Trophoblast cell (in vitro differentiated cells and primary cell): ENCODE results near the gene N4BP3.

Experiments
- DNase-seq, 2 donors: peaks; one replicate each; pipeline ENCODE4 v3.0.0-alpha.2; 2016
- H2AFZ ChIP-seq: 2 replicates; pipeline ENCODE4 v1.6.1; 2013; ENCODE audit warnings: low read length, moderate library complexity, mild to moderate bottlenecking; ENCODE audit not compliant: insufficient read depth, poor library complexity
- H2AK5ac ChIP-seq: 2 replicates; pipeline ENCODE4 v1.6.1; 2013; ENCODE audit warnings: mild to moderate bottlenecking, low read length
- H2BK120ac ChIP-seq: 2 replicates; pipeline ENCODE4 v1.6.1; 2013; ENCODE audit warnings: low read length, mild to moderate bottlenecking, moderate library complexity; ENCODE audit not compliant: insufficient read depth, poor library complexity
- H2BK12ac ChIP-seq: 2 replicates; pipeline ENCODE4 v1.6.1; 2013; ENCODE audit warnings: mild to moderate bottlenecking, low read length, moderate library complexity
- H2BK5ac ChIP-seq: 2 replicates; pipeline ENCODE4 v1.6.1; 2013; ENCODE audit warnings: low read length, low read depth, moderate library complexity, mild to moderate bottlenecking; ENCODE audit not compliant: poor library complexity
- H3K14ac ChIP-seq: 2 replicates; pipeline ENCODE4 v1.6.1; 2013; ENCODE audit warnings: mild to moderate bottlenecking, low read length
- H3K18ac ChIP-seq: 2 replicates; pipeline ENCODE4 v1.6.1; 2013; ENCODE audit warnings: mild to moderate bottlenecking, low read length
- H3K23ac ChIP-seq: 2 replicates; pipeline ENCODE4 v1.6.1; 2013; ENCODE audit warnings: low read length
- H3K27ac ChIP-seq: 2 replicates; pipeline ENCODE4 v1.5.1; 2013; ENCODE audit warnings: low read depth, mild to moderate bottlenecking, inconsistent platforms, low read length, moderate library complexity
- H3K27me3 ChIP-seq: 2 replicates; pipeline ENCODE4 v1.6.1; 2013; ENCODE audit warnings: inconsistent platforms, mild to moderate bottlenecking, low read length, moderate library complexity; ENCODE audit not compliant: insufficient read depth
- H3K36me3 ChIP-seq, 2 experiments: 1 replicate in 1 of 2; 2 replicates in 1 of 2; pipeline ENCODE4 v1.6.1; 2013; ENCODE audit warnings: low read length in 2 of 2, mild to moderate bottlenecking in 2 of 2, moderate library complexity in 1 of 2; ENCODE audit not compliant: insufficient read depth in 2 of 2, control insufficient read depth in 1 of 2
- H3K4ac ChIP-seq: 2 replicates; pipeline ENCODE4 v1.6.1; 2013; ENCODE audit warnings: low read depth, mild to moderate bottlenecking, low read length, moderate library complexity
- H3K4me1 ChIP-seq, 2 experiments: 1 replicate in 1 of 2; 2 replicates in 1 of 2; pipeline ENCODE4 v1.6.1; 2013; ENCODE audit warnings: low read length in 2 of 2, mild to moderate bottlenecking in 2 of 2, moderate library complexity in 1 of 2; ENCODE audit not compliant: insufficient read depth in 2 of 2, control insufficient read depth in 1 of 2
- H3K4me2 ChIP-seq: 2 replicates; pipeline ENCODE4 v1.6.1; 2013; ENCODE audit warnings: inconsistent platforms, mild to moderate bottlenecking, low read length, moderate library complexity
- H3K4me3 ChIP-seq: 2 replicates; pipeline ENCODE4 v1.5.1; 2013; ENCODE audit warnings: mild to moderate bottlenecking, low read depth, low read length, inconsistent platforms
- H3K79me1 ChIP-seq: one replicate; pipeline ENCODE4 v1.6.1; 2013; ENCODE audit warnings: low read length
- H3K79me2 ChIP-seq: 2 replicates; pipeline ENCODE4 v1.6.1; 2013; ENCODE audit warnings: low read length, mild to moderate bottlenecking; ENCODE audit not compliant: control insufficient read depth, insufficient read depth, poor library complexity
- H3K9ac ChIP-seq: 2 replicates; pipeline ENCODE4 v1.6.1; 2013; ENCODE audit warnings: mild to moderate bottlenecking, low read length
- H3K9me3 ChIP-seq: 2 replicates; pipeline ENCODE4 v1.6.1; 2013; ENCODE audit warnings: low read depth, mild to moderate bottlenecking, control low read depth, inconsistent platforms, low read length; ENCODE audit not compliant: insufficient read depth
- H4K12ac ChIP-seq: 2 replicates; pipeline ENCODE4 v1.6.1; 2013; ENCODE audit warnings: low read depth, mild to moderate bottlenecking, low read length, moderate library complexity
- H4K8ac ChIP-seq: 2 replicates; pipeline ENCODE4 v1.6.1; 2013; ENCODE audit warnings: low read depth, mild to moderate bottlenecking, low read length, moderate library complexity
- H4K91ac ChIP-seq: one replicate; pipeline ENCODE4 v1.6.1; 2013; ENCODE audit warnings: low read depth, mild to moderate bottlenecking, low read length, moderate library complexity
- WGBS: extraction: QIAGEN DNeasy Blood & Tissue Kit; methylation state at CpG from one replicate; pipeline ENCODE4 v1.1.7; 2013; ENCODE audit warnings: missing lambda C conversion rate; ENCODE audit not compliant: insufficient read length, insufficient coverage; ENCODE audit errors: extremely low coverage; 5-methylcytosine and 5-hydroxymethylcytosine counted together

N4BP3 gene

DNA sequence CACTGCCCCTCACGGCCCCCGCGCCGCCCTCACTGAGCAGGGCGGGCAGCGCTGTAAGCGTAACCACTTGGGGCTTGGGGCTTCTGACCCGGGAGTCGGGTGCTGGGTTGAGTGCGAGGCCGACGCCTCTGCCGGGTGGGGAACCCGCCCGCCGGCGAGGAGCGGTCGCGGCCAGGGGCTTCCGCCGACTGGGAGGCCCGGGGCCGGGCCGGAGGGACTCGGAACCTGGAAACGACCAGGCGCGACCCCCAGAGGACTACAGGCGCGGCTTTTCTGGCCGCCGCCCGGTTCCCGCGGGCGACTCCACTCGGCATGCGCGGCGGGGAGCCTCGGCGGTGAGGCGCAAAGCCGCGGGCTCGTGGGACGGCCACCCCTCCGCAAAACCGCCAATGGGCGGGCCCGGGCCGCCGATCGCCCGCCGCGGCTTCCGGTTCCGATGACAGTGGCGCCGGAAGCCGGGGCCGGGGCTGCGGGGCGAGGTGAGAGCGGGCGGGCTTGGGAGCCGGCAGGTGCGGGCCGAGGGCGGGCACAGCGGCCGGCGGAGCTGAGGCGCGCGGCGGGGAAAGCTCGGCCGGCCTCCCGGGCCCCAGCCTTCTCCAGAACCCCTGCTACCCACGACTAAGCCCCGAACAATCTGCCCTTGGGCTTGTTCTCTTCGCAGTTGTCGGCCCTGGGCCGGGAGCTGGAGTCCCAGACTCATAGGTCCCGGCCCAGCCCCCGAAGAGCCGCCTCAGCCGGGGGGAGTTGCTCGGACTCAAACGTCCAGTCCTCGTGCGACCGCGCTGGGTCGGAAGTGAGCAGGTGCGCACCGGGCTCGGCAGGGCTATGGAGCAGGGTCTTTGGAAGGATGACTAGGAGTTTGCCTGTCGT is 17.5 kb downstream of the N4BP3 start, which contains the start of gene RMND5B:
Gene RMND5B (plus strand): TSS at position 439 of the 870 bp plus-strand sequence. CDS start 7,106 bp downstream, outside the sequence.
- Histone ChIP-seq H3K79me1 (peaks cover 11% of the 10 kb centered on the region), H3K27me3 (no peaks in the 10 kb centered on the region), H2BK120ac (peak within 1 kb of the TSS; percentile 57), H4K91ac (peak within 1 kb of the TSS; percentile 75), H3K27ac (peak within 1 kb of the TSS; percentile 87), H3K36me3 (peaks cover 5% of the 10 kb centered on the region in 2 experiments), H3K9me3 (no peaks in the 10 kb centered on the region), H3K4me1 (peaks cover 7 to 8% of the 10 kb centered on the region in 2 experiments), H2AK5ac (no peak within 1 kb of the TSS), H3K4me3 (peak within 1 kb of the TSS; percentile 84), H3K4ac (peak within 1 kb of the TSS; percentile 24), H3K14ac (peak within 1 kb of the TSS; percentile 22), H3K23ac (peak within 1 kb of the TSS; percentile 14), H2BK5ac (peak within 1 kb of the TSS; percentile 51), H4K8ac (peak within 1 kb of the TSS; percentile 90), H4K12ac (peak within 1 kb of the TSS; percentile 36), H2BK12ac (no peak within 1 kb of the TSS), H3K18ac (peak within 1 kb of the TSS; percentile 19), H2AFZ (peak within 1 kb of the TSS; percentile 30), H3K9ac (peak within 1 kb of the TSS; percentile 96), H3K4me2 (peak within 1 kb of the TSS; percentile 84), H3K79me2 (peaks cover 9% of the 10 kb centered on the region)
- DNase-seq = peak; percentile 78 to 86
- WGBS = no CpG with 5 or more reads among the region's 102 CpGs

GRCh38 chr5:178131446-178131996 is 18.2 kb downstream of the N4BP3 start:
- Histone ChIP-seq H4K8ac (peak overlapping the region; percentile 54), H3K27ac (no peak overlapping the region), H3K4me3 (peak overlapping the region; percentile 84)

DNA sequence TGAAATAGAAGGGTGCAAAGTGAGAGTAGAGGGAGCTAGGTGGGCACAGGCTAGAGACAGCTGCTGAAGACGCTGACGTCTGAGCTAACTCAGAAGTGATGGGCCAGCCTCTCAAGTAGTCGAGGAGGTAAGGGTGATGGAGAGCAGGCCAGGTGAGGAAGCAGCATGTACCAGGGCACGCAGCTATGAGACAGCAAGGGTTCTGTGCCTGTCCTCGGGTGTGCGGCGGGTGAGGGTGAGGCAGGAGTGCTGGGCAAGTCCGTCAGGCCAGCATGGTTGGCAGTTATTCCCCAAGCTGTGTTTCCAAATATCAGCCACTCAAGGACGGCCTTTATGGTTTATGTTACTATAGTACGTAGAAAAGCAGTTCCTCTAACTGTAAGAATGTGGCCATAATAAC is 23.7 kb downstream of the N4BP3 start:
- Histone ChIP-seq H2BK5ac (no peak overlapping the region), H2AFZ (no peak overlapping the region), H3K4me1 (no peaks in the 10 kb centered on the region), H4K12ac (no peak overlapping the region), H3K4me2 (no peak overlapping the region), H2BK12ac (no peak overlapping the region), H3K27me3 (no peaks in the 10 kb centered on the region), H3K14ac (no peak overlapping the region), H4K91ac (no peak overlapping the region), H3K4ac (no peak overlapping the region), H3K36me3 (peaks cover 11 to 13% of the 10 kb centered on the region in 2 experiments), H2AK5ac (no peak overlapping the region), H3K18ac (no peak overlapping the region), H3K4me3 (no peak overlapping the region), H4K8ac (no peak overlapping the region), H2BK120ac (no peak overlapping the region), H3K27ac (no peak overlapping the region), H3K9ac (no peak overlapping the region), H3K23ac (no peak overlapping the region), H3K79me1 (no peaks in the 10 kb centered on the region), H3K9me3 (no peaks in the 10 kb centered on the region), H3K79me2 (no peaks in the 10 kb centered on the region)
- no peak for DNase-seq
- no CpG with 5 or more reads among the region's 10 CpGs for WGBS

More at GRCh38 chr5:178131446-178131996, 18.2 kb downstream of the N4BP3 start:
- Histone ChIP-seq H3K18ac (no peak overlapping the region), H3K79me2 (peaks cover 9% of the 10 kb centered on the region), H3K27me3 (no peaks in the 10 kb centered on the region), H3K23ac (peak overlapping the region; percentile 14), H3K4ac (peak overlapping the region; percentile 24), H2BK12ac (no peak overlapping the region), H2AFZ (peak overlapping the region; percentile 30), H3K9me3 (no peaks in the 10 kb centered on the region), H3K4me2 (peak overlapping the region; percentile 84), H4K12ac (peak overlapping the region; percentile 3), H3K14ac (no peak overlapping the region), H2BK120ac (no peak overlapping the region), H3K4me1 (peaks cover 5 to 7% of the 10 kb centered on the region in 2 experiments), H2AK5ac (no peak overlapping the region), H2BK5ac (no peak overlapping the region), H4K91ac (no peak overlapping the region), H3K9ac (no peak overlapping the region), H3K79me1 (peaks cover 11% of the 10 kb centered on the region), H3K36me3 (peaks cover 5 to 7% of the 10 kb centered on the region in 2 experiments)
- 100% methylated on average over 1 of the region's 10 CpGs for WGBS
- DNase-seq = no peak

DNA sequence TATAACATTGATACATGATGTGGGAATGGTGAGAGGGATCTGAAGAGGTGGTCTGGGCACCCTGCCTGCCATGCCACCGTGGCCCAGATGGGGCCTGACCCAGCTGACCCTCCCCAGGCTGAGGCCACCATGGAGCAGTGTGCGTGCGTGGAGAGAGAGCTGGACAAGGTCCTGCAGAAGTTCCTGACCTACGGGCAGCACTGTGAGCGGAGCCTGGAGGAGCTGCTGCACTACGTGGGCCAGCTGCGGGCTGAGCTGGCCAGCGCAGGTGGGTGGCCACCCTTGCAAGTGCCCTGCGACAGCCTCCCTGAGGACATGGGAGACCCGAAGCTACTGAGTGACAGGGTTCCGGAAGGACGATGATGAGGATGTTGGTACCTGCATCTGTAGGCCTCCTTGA is 24.7 kb downstream of the N4BP3 start:
- Histone ChIP-seq H2BK12ac (no peak overlapping the region), H4K8ac (no peak overlapping the region), H3K36me3 (peaks cover 17 to 23% of the 10 kb centered on the region in 2 experiments), H4K91ac (no peak overlapping the region), H3K4me2 (no peak overlapping the region), H3K4me1 (no peaks in the 10 kb centered on the region), H3K27me3 (no peaks in the 10 kb centered on the region), H2BK5ac (no peak overlapping the region), H2AFZ (no peak overlapping the region), H3K4me3 (no peak overlapping the region), H3K79me1 (no peaks in the 10 kb centered on the region), H3K79me2 (no peaks in the 10 kb centered on the region), H3K18ac (no peak overlapping the region), H3K9ac (no peak overlapping the region), H3K27ac (no peak overlapping the region), H3K9me3 (no peaks in the 10 kb centered on the region), H3K23ac (no peak overlapping the region), H4K12ac (no peak overlapping the region), H2AK5ac (no peak overlapping the region), H2BK120ac (no peak overlapping the region), H3K14ac (no peak overlapping the region), H3K4ac (no peak overlapping the region)
- no CpG with 5 or more reads among the region's 12 CpGs for WGBS
- DNase-seq = no peak
